T-cell (primary cell): ENCODE measurements around the gene ENC1. TPM values are rescaled to one million over a fixed set of nuclear protein-coding genes. Genes with fewer than 3 reads are reported as not detected.

ENCODE experiments used
- ATAC-seq, 4 experiments: fragments of 200-7000 bp in 3 of 4; fragments of 150-1000 bp in 1 of 4; cut with Tn5 transposase; replicated peaks in 1 of 4; 1 replicate in 3 of 4; 2 replicates in 1 of 4; pipeline ENCODE4 v1.10.0; 2021; ENCODE audit warnings: moderate library complexity in 3 of 4, mild to moderate bottlenecking in 2 of 4, moderate number of reproducible peaks in 1 of 4
- CTCF ChIA-PET, 2 donors: fragments of 300-600 bp; sonication (Branson Sonifier 250); formaldehyde crosslinking; loops; one replicate each; lab custom pipeline; 2022; ENCODE audit warnings: antibody characterized with exemption in 2 of 2; lab: Charles Lee
- POLR2A ChIA-PET, 2 donors: fragments of 300-600 bp; sonication (Branson Sonifier 250); formaldehyde crosslinking; loops; one replicate each; lab custom pipeline; 2022; ENCODE audit warnings: antibody characterized with exemption in 2 of 2; lab: Charles Lee
- DNase-seq, 35 experiments: peaks; one replicate each; pipeline versions ENCODE4 v3.0.0 to v3.0.0-alpha.2; 2013 to 2023
- H3K27ac ChIP-seq: one replicate; pipeline ENCODE4 v1.5.1; 2013; ENCODE audit warnings: low read length
- H3K27me3 ChIP-seq, 2 experiments: replicated peaks in 1 of 2; 1 replicate in 1 of 2; 2 replicates in 1 of 2; pipeline versions ENCODE4 v1.6.1 to v1.7.0; 2013; ENCODE audit warnings: low read length in 1 of 2, mixed read lengths in 1 of 2; ENCODE audit not compliant: control insufficient read depth in 2 of 2, insufficient read depth in 2 of 2; ENCODE audit errors: extremely low read depth in 1 of 2
- H3K36me3 ChIP-seq, 2 donors: 1 replicate in 1 of 2; 2 replicates in 1 of 2; pipeline versions ENCODE4 v1.6.1 to v1.7.0; 2013; ENCODE audit warnings: low read length in 1 of 2; ENCODE audit not compliant: control insufficient read depth in 2 of 2, insufficient read depth in 1 of 2; ENCODE audit errors: extremely low read depth in 1 of 2
- H3K4me1 ChIP-seq, 2 experiments: 1 replicate in 1 of 2; 2 replicates in 1 of 2; pipeline versions ENCODE4 v1.6.1 to v1.7.0; 2013; ENCODE audit warnings: low read length in 2 of 2, mixed read lengths in 1 of 2; ENCODE audit not compliant: insufficient read depth in 2 of 2, control insufficient read depth in 1 of 2; ENCODE audit errors: extremely low read depth in 1 of 2
- H3K4me3 ChIP-seq, 2 donors: 1 replicate in 1 of 2; 2 replicates in 1 of 2; pipeline versions ENCODE4 v1.5.1 to v1.7.0; 2013; ENCODE audit warnings: mild to moderate bottlenecking in 2 of 2, low read length in 1 of 2, moderate library complexity in 1 of 2; ENCODE audit not compliant: control insufficient read depth in 1 of 2; ENCODE audit errors: extremely low read depth in 1 of 2
- H3K9me3 ChIP-seq: 2 replicates; pipeline ENCODE4 v1.7.0; 2013
- H3K27ac Mint-ChIP-seq, 2 donors: one replicate each; pipeline ENCODE4 v1.8.0; 2020 to 2021; ENCODE audit warnings: mild to moderate bottlenecking in 2 of 2, mixed read lengths in 2 of 2
- H3K27me3 Mint-ChIP-seq, 2 donors: one replicate each; pipeline ENCODE4 v1.8.0; 2021 to 2022; ENCODE audit warnings: mixed read lengths in 2 of 2
- H3K36me3 Mint-ChIP-seq: one replicate; pipeline ENCODE4 v1.8.0; 2021; ENCODE audit warnings: mixed read lengths
- H3K4me1 Mint-ChIP-seq, 3 donors: one replicate each; pipeline ENCODE4 v1.8.0; 2020 to 2022; ENCODE audit warnings: mixed read lengths in 3 of 3, mild to moderate bottlenecking in 1 of 3
- H3K4me3 Mint-ChIP-seq, 3 donors: one replicate each; pipeline ENCODE4 v1.8.0; 2020 to 2022; ENCODE audit warnings: mild to moderate bottlenecking in 3 of 3, mixed read lengths in 3 of 3, moderate library complexity in 3 of 3
- H3K9me3 Mint-ChIP-seq, 3 donors: one replicate each; pipeline ENCODE4 v1.8.0; 2020 to 2022; ENCODE audit warnings: mixed read lengths in 3 of 3
- WGBS: methylation state at CpG from one replicate; pipeline ENCODE4 v1.1.5; 2013; ENCODE audit warnings: missing lambda C conversion rate; ENCODE audit not compliant: insufficient coverage; 5-methylcytosine and 5-hydroxymethylcytosine counted together
- total RNA-seq, 35 experiments: library from RNA in 6 of 35; stranded (reverse) in 6 of 35; fragments of 120-200 nt in 1 of 35; gene quantifications; one replicate each; pipeline versions ENCODE4 v1.2.1 to v1.2.4 and lab custom pipeline; 2013 to 2026

The ENC1 gene
- total RNA-seq, 5 donors from 2014 or later (not counting 1 experiment from before 2014, with no cell fraction given): 0.70 to 21.0 (median 2.7) TPM

GRCh38 chr5:74638970-74639806, 1.3 kb downstream of the ENC1 start:
- Histone ChIP-seq H3K27ac (no peak overlapping the region), H3K27me3 (peaks cover 0 to 24% of the 10 kb centered on the region in 2 experiments), H3K4me3 (peak overlapping the region; percentile 61 to 85), H3K4me1 (peaks cover 16 to 34% of the 10 kb centered on the region in 2 experiments), H3K9me3 (no peaks in the 10 kb centered on the region), H3K36me3 (no peaks in the 10 kb centered on the region)
- H3K27me3 Mint-ChIP-seq: peaks cover 8 to 16% of the 10 kb centered on the region in 2 donors
- H3K36me3 Mint-ChIP-seq: peaks cover 5% of the 10 kb centered on the region
- ChIA-PET CTCF (interaction anchor here in 1 of 2 donors (1.2 to 2.0 kb wide), 5 partner anchors 8 to 192 kb away, joined by 3 to 9 read pairs (median 4); no protein-coding TSS in a partner anchor), POLR2A (no interaction called here)
- WGBS: 4% methylated on average over 6 of the region's 10 CpGs
- H3K4me3 Mint-ChIP-seq: peak overlapping the region; percentile 83 to 91 (median 87)
- no peaks in the 10 kb centered on the region for H3K9me3 Mint-ChIP-seq
- DNase-seq (peak in 1 of 35 experiments; percentile 22), ATAC-seq (no peak)
- H3K27ac Mint-ChIP-seq: no peak overlapping the region
- H3K4me1 Mint-ChIP-seq: peaks cover 28 to 38% (median 31%) of the 10 kb centered on the region in 3 donors

GRCh38 chr5:74638544-74638969, 2.0 kb downstream of the ENC1 start:
- H3K9me3 ChIP-seq: no peaks in the 10 kb centered on the region
- H3K27ac ChIP-seq: no peak overlapping the region
- Mint-ChIP-seq H3K27me3 (peaks cover 8 to 16% of the 10 kb centered on the region in 2 donors), H3K27ac (no peak overlapping the region), H3K4me3 (peak overlapping the region; percentile 83 to 91 (median 87)), H3K36me3 (peaks cover 5% of the 10 kb centered on the region), H3K9me3 (no peaks in the 10 kb centered on the region), H3K4me1 (peaks cover 28 to 38% (median 31%) of the 10 kb centered on the region in 3 donors)
- peaks cover 0 to 20% of the 10 kb centered on the region in 2 experiments for H3K27me3 ChIP-seq
- ChIA-PET CTCF (no interaction called here), POLR2A (no interaction called here)
- DNase-seq: no peak
- peaks cover 16 to 34% of the 10 kb centered on the region in 2 experiments for H3K4me1 ChIP-seq
- no peak for ATAC-seq
- peaks cover 0 to 2% of the 10 kb centered on the region in 2 donors for H3K36me3 ChIP-seq
- peak overlapping the region in 1 of 2 donors; percentile 85 for H3K4me3 ChIP-seq
- no CpG with 5 or more reads among the region's 1 CpG for WGBS

- peaks cover 28 to 34% (median 32%) of the 10 kb centered on the region in 3 donors for H3K4me1 Mint-ChIP-seq
- peaks cover 8 to 16% of the 10 kb centered on the region in 2 donors for H3K27me3 Mint-ChIP-seq
- DNase-seq (no peak), ATAC-seq (no peak)
- Histone ChIP-seq H3K36me3 (peaks cover 0 to 2% of the 10 kb centered on the region in 2 donors), H3K4me3 (no peak overlapping the region), H3K27ac (no peak overlapping the region), H3K27me3 (peaks cover 0 to 20% of the 10 kb centered on the region in 2 experiments), H3K4me1 (peaks cover 30 to 37% of the 10 kb centered on the region in 2 experiments), H3K9me3 (no peaks in the 10 kb centered on the region)
- ChIA-PET CTCF (interaction anchor here in 1 of 2 donors (0.6 to 0.7 kb wide), 2 partner anchors 60 to 159 kb away, joined by 5 read pairs; no protein-coding TSS in a partner anchor), POLR2A (interaction anchor here in 1 of 2 donors (0.6 kb wide), 1 partner anchor 769 kb away, joined by 8 read pairs; no protein-coding TSS in a partner anchor)
- H3K4me3 Mint-ChIP-seq: no peak overlapping the region
- H3K9me3 Mint-ChIP-seq: no peaks in the 10 kb centered on the region
- WGBS: 90% methylated on average over 2 of the region's 4 CpGs
- H3K27ac Mint-ChIP-seq: no peak overlapping the region
- H3K36me3 Mint-ChIP-seq: peaks cover 5% of the 10 kb centered on the region
Observed at GRCh38 chr5:74636552-74636951, 4.0 kb downstream of the ENC1 start.

GRCh38 chr5:74636149-74636548, 4.4 kb downstream of the ENC1 start:
- Histone ChIP-seq H3K9me3 (no peaks in the 10 kb centered on the region), H3K4me3 (no peak overlapping the region), H3K27me3 (peaks cover 0 to 18% of the 10 kb centered on the region in 2 experiments), H3K36me3 (peaks cover 0 to 2% of the 10 kb centered on the region in 2 donors), H3K4me1 (peaks cover 32 to 36% of the 10 kb centered on the region in 2 experiments), H3K27ac (no peak overlapping the region)
- ChIA-PET POLR2A (no interaction called here), CTCF (interaction anchor here in 1 of 2 donors (0.6 to 0.7 kb wide), 2 partner anchors 60 to 159 kb away, joined by 5 read pairs; no protein-coding TSS in a partner anchor)
- H3K36me3 Mint-ChIP-seq: peaks cover 5% of the 10 kb centered on the region
- peaks cover 8 to 16% of the 10 kb centered on the region in 2 donors for H3K27me3 Mint-ChIP-seq
- 98% methylated on average over 7 of the region's 12 CpGs for WGBS
- peaks cover 29 to 34% (median 33%) of the 10 kb centered on the region in 3 donors for H3K4me1 Mint-ChIP-seq
- DNase-seq (no peak), ATAC-seq (no peak)
- H3K4me3 Mint-ChIP-seq: no peak overlapping the region
- H3K9me3 Mint-ChIP-seq: no peaks in the 10 kb centered on the region
- H3K27ac Mint-ChIP-seq: no peak overlapping the region

GRCh38 chr5:74634611-74635286, 5.8 kb downstream of the ENC1 start:
- ChIA-PET CTCF (interaction anchor here (0.6 to 2.0 kb wide), 3 partner anchors 13 to 732 kb away, joined by 3 to 6 read pairs (median 5); no protein-coding TSS in a partner anchor), POLR2A (no interaction called here)
- peaks cover 0 to 2% of the 10 kb centered on the region in 2 donors for H3K36me3 ChIP-seq
- DNase-seq: no peak
- Mint-ChIP-seq H3K4me1 (peaks cover 34 to 38% (median 38%) of the 10 kb centered on the region in 3 donors), H3K27me3 (peaks cover 8 to 16% of the 10 kb centered on the region in 2 donors), H3K36me3 (peaks cover 5% of the 10 kb centered on the region), H3K9me3 (no peaks in the 10 kb centered on the region), H3K27ac (no peak overlapping the region), H3K4me3 (no peak overlapping the region)
- peaks cover 38 to 43% of the 10 kb centered on the region in 2 experiments for H3K4me1 ChIP-seq
- H3K9me3 ChIP-seq: no peaks in the 10 kb centered on the region
- ATAC-seq: no peak
- H3K27me3 ChIP-seq: peaks cover 0 to 7% of the 10 kb centered on the region in 2 experiments
- WGBS: 92% methylated on average over 9 of the region's 16 CpGs
- no peak overlapping the region for H3K4me3 ChIP-seq
- no peak overlapping the region for H3K27ac ChIP-seq

- H3K4me3 ChIP-seq: no peak overlapping the region
- 100% methylated on average over 3 of the region's 9 CpGs for WGBS
- H3K27ac ChIP-seq: no peak overlapping the region
- H3K9me3 ChIP-seq: no peaks in the 10 kb centered on the region
- H3K36me3 Mint-ChIP-seq: peaks cover 5% of the 10 kb centered on the region
- ATAC-seq (no peak), DNase-seq (no peak)
- no peaks in the 10 kb centered on the region for H3K9me3 Mint-ChIP-seq
- H3K4me3 Mint-ChIP-seq: no peak overlapping the region
- peaks cover 0 to 6% of the 10 kb centered on the region in 2 experiments for H3K27me3 ChIP-seq
- peaks cover 0 to 2% of the 10 kb centered on the region in 2 donors for H3K36me3 ChIP-seq
- H3K27ac Mint-ChIP-seq: no peak overlapping the region
- peaks cover 5 to 14% of the 10 kb centered on the region in 2 donors for H3K27me3 Mint-ChIP-seq
- H3K4me1 Mint-ChIP-seq: peaks cover 23 to 28% (median 27%) of the 10 kb centered on the region in 3 donors
- peaks cover 40 to 41% of the 10 kb centered on the region in 2 experiments for H3K4me1 ChIP-seq
- POLR2A ChIA-PET: no interaction called here
- CTCF ChIA-PET: interaction anchor here (0.6 to 2.0 kb wide), 4 partner anchors 12 to 731 kb away, joined by 3 to 6 read pairs (median 4); no protein-coding TSS in a partner anchor
Observed at GRCh38 chr5:74633695-74634094, 6.8 kb downstream of the ENC1 start.
